Activated B cell treated with CpG ODN at 0.5 μM for 24 hours (primary cell): ENCODE data around the gene TOP2A. TPM values are rescaled to one million over a fixed set of nuclear protein-coding genes. Genes with fewer than 3 reads are reported as not detected.

Source experiments
- ATAC-seq: fragments of 200-7000 bp; cut with Tn5 transposase; one replicate; pipeline ENCODE4 v1.10.0; 2021; ENCODE audit warnings: low read depth, mild to moderate bottlenecking, moderate library complexity
- CTCF ChIA-PET: fragments of 350-600 bp; sonication (Branson Sonifier 250); formaldehyde crosslinking; loops from one replicate; lab custom pipeline; 2021; ENCODE audit warnings: antibody characterized with exemption; lab: Charles Lee
- POLR2A ChIA-PET: fragments of 350-600 bp; sonication (Branson Sonifier 250); formaldehyde crosslinking; loops from one replicate; lab custom pipeline; 2021; ENCODE audit warnings: antibody characterized with exemption; lab: Charles Lee
- DNase-seq: peaks from one replicate; pipeline ENCODE4 v3.0.0; 2022
- H3K27ac Mint-ChIP-seq: one replicate; pipeline ENCODE4 v1.8.0; 2020; ENCODE audit warnings: mixed read lengths
- H3K27me3 Mint-ChIP-seq: one replicate; pipeline ENCODE4 v1.8.0; 2021; ENCODE audit warnings: mixed read lengths
- H3K36me3 Mint-ChIP-seq: one replicate; pipeline ENCODE4 v1.8.0; 2021; ENCODE audit warnings: low read depth, mixed read lengths
- H3K4me1 Mint-ChIP-seq: one replicate; pipeline ENCODE4 v1.8.0; 2021; ENCODE audit warnings: mixed read lengths
- H3K4me3 Mint-ChIP-seq: one replicate; pipeline ENCODE4 v1.8.0; 2020; ENCODE audit warnings: mild to moderate bottlenecking, mixed read lengths
- H3K9me3 Mint-ChIP-seq: one replicate; pipeline ENCODE4 v1.8.0; 2020; ENCODE audit warnings: mixed read lengths
- intact Hi-C: fragments of 100-400 bp; cut with micrococcal nuclease; formaldehyde crosslinking; loops from one replicate; pipeline ENCODE4 v1.15.1; 2024
- total RNA-seq: library from RNA; stranded (reverse); gene quantifications from 2 replicates; pipeline ENCODE4 v1.2.3, GENCODE V29; 2022
- TF ChIP-seq, protein P1 (sequence below): fragments of 200-600 bp; IDR thresholded peaks from one replicate; pipeline ENCODE4 v1.8.0; 2022; ENCODE audit warnings: antibody characterized with exemption, mild to moderate bottlenecking

Gene TOP2A
- total RNA-seq, 1 donor from 2014 or later, result 6.6 TPM

DNA sequence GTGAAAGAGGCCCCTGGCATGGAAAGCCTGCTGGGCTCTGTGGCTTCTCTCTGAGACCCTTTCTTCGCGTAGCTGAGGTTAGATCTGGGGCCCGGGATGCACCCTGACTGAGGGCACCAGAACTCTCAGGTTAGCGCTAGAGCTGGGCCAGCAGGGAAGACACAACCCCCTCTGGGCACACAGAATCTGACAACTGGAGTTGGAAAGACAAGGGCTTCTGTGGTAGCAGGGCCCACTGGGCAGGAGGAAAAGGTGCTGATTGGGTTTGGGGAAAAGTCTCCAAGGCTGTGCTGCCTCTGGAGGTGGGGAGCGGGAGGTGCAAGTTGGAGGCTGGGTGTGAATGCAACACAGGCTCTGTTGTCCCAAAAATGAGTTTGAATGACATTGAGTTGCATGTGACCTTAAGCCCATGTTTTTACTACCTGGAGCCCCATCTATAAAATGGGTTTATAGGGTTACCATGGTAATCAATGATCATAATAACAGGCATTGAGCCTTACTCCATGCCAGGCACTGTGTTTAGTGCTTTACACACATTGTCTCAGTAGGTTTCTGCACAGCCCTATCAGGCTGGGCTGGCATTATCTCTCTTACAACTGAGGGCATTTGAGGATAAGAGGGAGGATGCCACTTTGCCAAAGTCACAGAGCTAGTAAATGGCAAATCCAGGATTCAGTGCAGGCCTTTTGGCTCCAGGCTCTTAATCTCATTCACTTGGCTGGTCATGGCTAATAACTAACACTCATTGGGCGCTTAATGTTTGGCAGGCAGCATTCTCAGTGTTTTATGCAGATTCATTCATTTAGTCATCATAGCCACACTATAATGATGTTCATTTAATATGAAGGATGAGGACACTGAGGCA is 16.1 kb upstream of the TOP2A start:
- ChIA-PET POLR2A (interaction anchor here (0.5 kb wide), 1 partner anchor 12 kb away, joined by 3 read pairs; no protein-coding TSS in a partner anchor), CTCF (no interaction called here)
- TF ChIP-seq, protein P1, sequence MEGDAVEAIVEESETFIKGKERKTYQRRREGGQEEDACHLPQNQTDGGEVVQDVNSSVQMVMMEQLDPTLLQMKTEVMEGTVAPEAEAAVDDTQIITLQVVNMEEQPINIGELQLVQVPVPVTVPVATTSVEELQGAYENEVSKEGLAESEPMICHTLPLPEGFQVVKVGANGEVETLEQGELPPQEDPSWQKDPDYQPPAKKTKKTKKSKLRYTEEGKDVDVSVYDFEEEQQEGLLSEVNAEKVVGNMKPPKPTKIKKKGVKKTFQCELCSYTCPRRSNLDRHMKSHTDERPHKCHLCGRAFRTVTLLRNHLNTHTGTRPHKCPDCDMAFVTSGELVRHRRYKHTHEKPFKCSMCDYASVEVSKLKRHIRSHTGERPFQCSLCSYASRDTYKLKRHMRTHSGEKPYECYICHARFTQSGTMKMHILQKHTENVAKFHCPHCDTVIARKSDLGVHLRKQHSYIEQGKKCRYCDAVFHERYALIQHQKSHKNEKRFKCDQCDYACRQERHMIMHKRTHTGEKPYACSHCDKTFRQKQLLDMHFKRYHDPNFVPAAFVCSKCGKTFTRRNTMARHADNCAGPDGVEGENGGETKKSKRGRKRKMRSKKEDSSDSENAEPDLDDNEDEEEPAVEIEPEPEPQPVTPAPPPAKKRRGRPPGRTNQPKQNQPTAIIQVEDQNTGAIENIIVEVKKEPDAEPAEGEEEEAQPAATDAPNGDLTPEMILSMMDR, result no peak
- no peak for DNase-seq
- Mint-ChIP-seq H3K4me3 (no peak overlapping the region), H3K27me3 (no peaks in the 10 kb centered on the region), H3K4me1 (no peaks in the 10 kb centered on the region), H3K9me3 (no peaks in the 10 kb centered on the region), H3K36me3 (no peaks in the 10 kb centered on the region), H3K27ac (no peak overlapping the region)
- peak; percentile 37 for ATAC-seq
- intact Hi-C loops, result no loop called here

DNA sequence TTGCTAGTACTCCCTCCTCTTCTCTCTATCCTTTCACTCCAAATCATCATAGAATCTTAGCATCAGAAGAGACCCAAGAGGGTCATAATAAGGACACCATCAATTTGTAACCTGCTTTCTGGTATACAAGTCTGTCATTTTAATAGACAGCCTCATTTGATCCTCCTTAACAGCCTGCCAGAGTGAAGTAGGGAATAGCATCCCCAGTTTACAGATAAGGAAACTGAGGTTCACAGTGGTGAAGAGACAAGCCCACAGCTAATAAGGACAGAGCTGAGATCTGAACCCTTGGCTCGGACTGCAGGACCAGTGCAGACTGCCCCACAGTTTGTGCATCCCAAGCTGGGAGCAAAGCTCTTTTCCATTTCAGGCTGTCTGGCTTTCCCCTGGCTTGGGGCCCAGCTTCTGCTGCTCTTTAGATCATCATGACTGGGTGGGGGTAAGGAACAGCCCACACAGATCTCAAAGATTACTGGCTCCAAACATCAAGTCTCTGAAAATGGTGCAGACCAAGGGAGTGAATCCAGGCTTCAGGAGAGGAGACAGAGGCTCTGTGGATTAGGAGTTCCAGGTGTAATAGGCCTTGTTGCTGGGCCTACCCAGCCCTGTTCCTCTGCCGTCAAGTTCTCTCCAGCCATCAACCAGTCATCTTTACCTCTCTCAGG is 15.3 kb upstream of the TOP2A start:
- Mint-ChIP-seq H3K4me1 (no peaks in the 10 kb centered on the region), H3K27ac (no peak overlapping the region), H3K9me3 (no peaks in the 10 kb centered on the region), H3K27me3 (no peaks in the 10 kb centered on the region), H3K36me3 (no peaks in the 10 kb centered on the region), H3K4me3 (no peak overlapping the region)
- POLR2A ChIA-PET, result no interaction called here
- TF ChIP-seq, protein P1, result no peak
- intact Hi-C loops, result no loop called here
- ATAC-seq (no peak), DNase-seq (no peak)
- CTCF ChIA-PET, result no interaction called here

DNA sequence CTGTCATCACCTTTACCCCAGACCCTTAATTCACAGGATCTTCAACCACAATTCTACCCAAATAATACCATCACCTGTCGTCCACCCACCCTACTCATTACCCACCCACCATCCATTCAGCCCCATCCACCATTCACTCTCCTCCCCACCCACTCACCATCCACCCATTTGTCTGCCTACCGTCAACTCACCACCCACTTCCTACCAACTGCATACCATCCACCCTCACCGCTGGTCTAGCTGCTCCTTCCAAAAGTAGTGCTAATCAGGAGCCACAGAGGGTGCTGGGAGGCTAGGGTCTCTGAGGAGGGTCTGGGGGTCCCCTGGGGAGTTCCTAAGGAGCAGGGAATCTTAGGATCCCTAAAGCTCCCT is 13.5 kb upstream of the TOP2A start:
- Mint-ChIP-seq H3K27ac (no peak overlapping the region), H3K27me3 (no peaks in the 10 kb centered on the region), H3K4me1 (no peaks in the 10 kb centered on the region), H3K9me3 (no peaks in the 10 kb centered on the region), H3K36me3 (no peaks in the 10 kb centered on the region), H3K4me3 (no peak overlapping the region)
- no peak for DNase-seq
- intact Hi-C loops, result no loop called here
- TF ChIP-seq, protein P1, result no peak
- ChIA-PET POLR2A (no interaction called here), CTCF (no interaction called here)
- no peak for ATAC-seq

DNA sequence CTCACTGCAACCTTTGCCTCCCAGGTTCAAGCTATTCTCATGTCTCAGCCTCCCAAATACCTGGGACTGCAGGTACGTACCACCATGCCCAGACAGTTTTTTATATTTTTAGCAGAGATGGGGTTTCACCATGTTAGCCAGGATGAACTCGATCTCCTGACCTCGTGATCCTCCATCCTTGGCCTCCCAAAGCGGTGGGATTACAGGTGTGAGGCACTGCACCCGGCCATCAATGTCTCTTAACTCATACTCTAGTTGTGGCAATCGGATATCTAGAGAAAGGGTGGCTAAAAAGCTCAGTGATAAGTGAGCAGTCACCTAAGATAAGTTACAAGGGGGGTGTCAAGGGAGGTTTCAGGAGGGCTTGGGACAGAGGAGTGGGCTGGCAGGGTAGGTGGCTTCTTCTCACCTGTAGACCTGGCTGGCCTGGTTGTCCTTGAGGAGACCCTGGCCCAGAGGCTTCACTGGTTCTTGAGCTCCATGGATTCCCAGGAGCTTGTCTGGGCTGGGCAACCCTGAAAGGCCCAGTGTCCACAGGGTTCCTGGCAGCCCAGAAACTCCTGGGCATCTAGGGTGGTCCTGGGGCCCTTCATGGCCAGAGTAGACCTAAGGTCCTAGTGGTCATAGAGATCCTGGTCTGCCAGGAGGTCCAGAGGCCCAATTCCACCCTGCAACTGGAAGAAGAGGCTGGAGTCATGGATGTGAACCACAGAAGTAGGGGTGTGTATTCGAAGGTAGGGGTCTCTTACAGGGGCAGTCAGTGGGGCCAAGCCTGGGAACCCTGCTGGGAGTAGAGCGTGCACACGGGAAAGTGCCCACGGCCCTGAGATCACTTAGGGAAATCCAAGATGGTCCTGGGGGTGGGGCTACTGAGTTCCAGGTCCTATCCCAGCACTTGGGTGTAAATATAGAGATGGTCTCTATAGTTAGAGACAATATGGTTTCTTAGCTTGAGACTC is 12.9 kb upstream of the TOP2A start:
- intact Hi-C loops, result no loop called here
- no peak for DNase-seq
- Mint-ChIP-seq H3K27me3 (no peaks in the 10 kb centered on the region), H3K9me3 (no peaks in the 10 kb centered on the region), H3K27ac (no peak overlapping the region), H3K4me3 (no peak overlapping the region), H3K4me1 (no peaks in the 10 kb centered on the region), H3K36me3 (no peaks in the 10 kb centered on the region)
- CTCF ChIA-PET, result no interaction called here
- no peak for ATAC-seq
- POLR2A ChIA-PET, result no interaction called here
- TF ChIP-seq, protein P1, result no peak
